Stimulated activated CD4-positive, alpha-beta T cell treated with anti-CD3 and anti-CD28 coated beads, Interleukin-15, amount 100 ng/mL, for 48 hours (primary cell): ENCODE measurements around the gene BIVM.

Source experiments
- DNase-seq, 2 donors: peaks; one replicate each; pipeline ENCODE4 v3.0.0-alpha.2; 2020; ENCODE audit warnings: low read depth in 2 of 2

The BIVM gene

DNA sequence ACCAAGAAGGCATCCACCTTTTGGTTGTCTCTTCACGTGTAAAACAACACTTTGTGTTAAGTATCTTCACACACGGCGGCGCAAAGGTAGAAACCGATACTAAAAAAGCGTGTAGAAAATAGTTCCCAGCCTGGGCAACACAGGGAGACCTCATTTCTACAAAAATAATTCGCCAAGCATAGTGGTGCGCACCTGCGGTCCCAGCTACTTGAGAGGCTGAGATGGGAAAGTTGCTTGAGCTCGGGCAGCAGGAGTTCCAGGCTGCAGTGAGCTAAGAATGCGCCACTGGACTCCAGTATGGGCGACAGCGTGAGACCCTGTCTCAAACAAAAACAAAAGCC is 46.3 kb downstream of the BIVM start:
- no peak for DNase-seq

DNA sequence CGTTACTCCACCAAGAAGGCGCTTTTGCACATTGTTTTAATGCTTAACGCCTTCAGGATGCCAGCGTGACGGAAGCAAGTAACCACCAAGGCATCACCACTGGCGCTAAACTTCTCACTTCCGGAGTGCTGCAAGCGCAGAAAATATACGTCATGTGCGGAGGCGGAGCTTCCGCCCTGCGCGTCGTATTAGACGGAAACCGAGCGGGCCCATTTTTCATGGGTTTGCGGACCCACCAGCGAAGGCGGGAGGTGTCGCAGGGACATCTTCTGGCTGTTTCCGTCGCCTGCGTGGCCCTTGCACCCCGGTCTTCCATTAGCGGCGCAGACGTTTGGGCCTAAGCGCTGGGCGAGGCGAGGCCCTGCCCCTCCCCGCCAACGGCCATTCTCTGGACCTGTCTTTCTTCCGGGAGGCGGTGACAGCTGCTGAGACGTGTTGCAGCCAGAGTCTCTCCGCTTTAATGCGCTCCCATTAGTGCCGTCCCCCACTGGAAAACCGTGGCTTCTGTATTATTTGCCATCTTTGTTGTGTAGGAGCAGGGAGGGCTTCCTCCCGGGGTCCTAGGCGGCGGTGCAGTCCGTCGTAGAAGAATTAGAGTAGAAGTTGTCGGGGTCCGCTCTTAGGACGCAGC is 46.8 kb downstream of the BIVM start, which contains the start of gene ERCC5:
TSS of gene ERCC5 (plus strand) at position 403 of the 631 bp plus-strand sequence. CDS start 235 bp downstream, outside the sequence.
- DNase-seq = peak; percentile 91 to 93

- DNase-seq = peak; percentile 17 to 24
These were observed 47.5 kb downstream of the BIVM start for GRCh38 chr13:102846261-102847015.

- DNase-seq = no peak
These were observed 48.6 kb downstream of the BIVM start for GRCh38 chr13:102847272-102848234.

DNA sequence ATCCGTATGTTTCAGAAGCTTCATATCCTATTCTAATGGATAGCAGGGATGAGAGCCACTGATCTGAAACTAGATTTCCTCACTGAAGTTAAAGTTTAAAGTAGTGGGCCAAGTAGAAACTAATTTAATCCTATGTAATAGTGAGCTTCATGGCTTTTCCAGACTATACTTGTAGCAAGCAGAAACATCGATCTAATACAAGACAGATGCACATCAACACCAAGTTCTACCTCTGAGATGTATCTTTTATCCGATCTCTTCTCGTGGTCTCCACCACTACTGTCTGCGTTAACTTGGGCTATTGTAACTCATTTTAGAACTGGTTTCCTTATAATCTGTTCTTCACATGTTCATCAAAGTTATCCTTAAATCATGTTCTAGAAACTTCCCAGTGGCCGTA is 50.0 kb downstream of the BIVM start:
- DNase-seq = no peak

DNA sequence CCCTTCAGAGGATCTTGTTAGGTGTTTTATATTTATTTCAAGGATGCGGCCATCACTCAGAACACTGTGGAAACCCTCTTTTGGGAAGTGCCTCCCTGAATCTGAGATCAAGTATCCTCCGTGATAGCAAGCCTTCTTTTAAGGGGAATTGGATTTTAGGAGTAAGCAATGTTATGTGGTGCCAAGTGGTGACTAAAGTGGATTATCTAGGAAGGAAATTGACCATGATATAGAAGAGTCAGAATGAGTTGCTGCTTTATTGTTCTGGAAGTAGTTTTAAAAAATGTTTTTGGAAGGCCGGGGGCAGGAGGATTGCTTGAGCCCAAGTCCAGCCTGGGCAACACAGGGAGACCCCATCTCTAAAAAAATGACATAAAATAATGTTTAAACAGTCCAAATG is 53.6 kb downstream of the BIVM start:
- no peak for DNase-seq

DNA sequence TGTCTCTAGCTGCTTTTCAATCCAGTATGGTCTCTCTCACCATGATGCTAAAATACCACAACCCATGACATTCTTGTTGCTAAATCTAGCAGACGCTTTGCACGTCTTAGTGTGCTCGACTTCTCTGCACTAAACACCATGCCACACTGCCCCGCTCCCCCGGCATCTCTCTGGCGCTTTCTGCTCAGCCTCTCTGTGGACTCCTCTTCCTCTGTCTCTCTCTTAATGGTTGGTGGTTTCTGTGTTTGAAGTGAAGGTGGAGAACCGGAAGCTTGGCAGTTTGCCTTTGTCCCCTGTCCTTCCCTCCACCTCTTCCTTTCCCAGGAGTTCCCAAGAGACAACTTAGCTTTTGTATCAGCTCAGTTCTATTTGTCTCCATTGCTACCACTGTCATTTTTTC is 55.8 kb downstream of the BIVM start:
- no peak for DNase-seq

DNA sequence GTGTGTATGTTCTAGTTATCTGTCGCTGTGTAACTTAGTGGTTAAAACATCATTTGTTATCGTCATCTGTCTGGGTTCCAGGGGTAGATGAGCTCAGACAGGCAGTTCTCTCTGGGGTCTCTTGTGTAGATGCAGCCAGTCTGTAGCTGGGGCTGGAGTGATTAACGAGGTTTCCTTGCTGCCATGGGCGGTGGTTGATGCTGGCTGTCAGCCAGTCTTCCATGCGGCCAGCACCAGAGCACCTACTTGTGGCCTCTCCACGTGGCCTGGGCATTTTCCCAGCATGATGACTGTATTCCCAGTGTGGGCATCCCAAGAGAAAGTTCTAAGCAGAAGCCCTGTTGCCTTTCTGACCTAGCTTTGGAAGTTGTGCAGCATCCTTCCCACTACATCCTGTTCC is 57.6 kb downstream of the BIVM start:
- no peak for DNase-seq

- no peak for DNase-seq
These were observed 63.8 kb downstream of the BIVM start for GRCh38 chr13:102862624-102863210.

DNA sequence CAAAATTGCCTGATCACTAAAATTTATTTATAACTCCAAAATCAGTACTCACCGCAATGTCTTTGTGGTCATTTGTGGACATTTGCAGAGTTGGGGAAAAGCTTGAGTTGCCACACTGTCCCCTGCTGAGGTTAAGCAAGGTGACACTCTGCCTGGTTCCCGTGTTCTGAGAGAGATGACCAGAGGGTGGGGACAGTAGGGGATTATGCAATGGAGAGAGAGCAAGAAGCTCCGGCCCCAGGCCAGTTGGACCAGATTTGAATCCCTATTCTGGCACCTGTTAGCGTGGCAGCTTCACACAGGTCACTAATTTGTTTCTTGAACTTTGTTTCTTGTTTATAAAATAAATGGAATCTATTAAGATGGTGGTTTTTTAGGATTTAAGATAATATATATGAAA is 64.7 kb downstream of the BIVM start:
- DNase-seq = no peak

- no peak for DNase-seq
These were observed 69.5 kb downstream of the BIVM start for GRCh38 chr13:102868366-102868936.

DNA sequence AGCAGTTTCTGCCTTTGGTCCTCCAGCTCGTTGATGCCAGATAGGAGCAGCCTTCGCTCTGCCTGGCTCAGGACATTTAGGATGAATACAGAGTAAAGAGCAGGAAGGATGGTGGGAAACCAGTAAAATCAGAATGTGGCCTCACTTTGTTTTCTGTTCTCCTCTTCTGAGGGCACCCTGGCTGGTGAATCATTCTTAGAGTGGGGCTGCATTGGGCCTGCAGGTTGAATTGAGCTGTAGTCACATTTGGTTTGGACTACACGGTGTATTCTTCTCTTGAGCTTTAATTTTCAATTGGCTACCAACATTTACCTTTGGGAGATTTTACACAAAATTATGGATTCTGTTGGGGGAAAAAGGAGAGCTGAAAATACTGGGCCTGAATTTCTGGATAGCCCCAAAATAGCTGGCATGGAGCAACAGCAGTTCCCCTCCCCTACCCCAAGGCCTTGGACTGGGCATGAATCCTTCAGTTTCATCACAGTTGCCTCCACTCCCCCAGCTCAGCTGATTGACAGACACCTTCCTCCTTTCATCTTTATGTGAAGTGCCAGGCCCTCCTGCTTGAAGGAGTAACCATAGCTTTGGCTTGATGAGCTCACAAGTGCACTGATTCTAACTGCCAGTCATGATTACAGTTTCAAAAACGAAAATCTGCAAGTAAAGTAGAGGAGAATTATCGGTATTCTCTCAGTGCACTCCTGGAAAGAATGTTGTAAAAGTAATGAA is 71.2 kb downstream of the BIVM start:
- DNase-seq = no peak

- peak; percentile 15 to 16 for DNase-seq
These were observed 71.9 kb downstream of the BIVM start for GRCh38 chr13:102870677-102871415.

- DNase-seq = no peak
These were observed 73.2 kb downstream of the BIVM start for GRCh38 chr13:102872131-102872530.

DNA sequence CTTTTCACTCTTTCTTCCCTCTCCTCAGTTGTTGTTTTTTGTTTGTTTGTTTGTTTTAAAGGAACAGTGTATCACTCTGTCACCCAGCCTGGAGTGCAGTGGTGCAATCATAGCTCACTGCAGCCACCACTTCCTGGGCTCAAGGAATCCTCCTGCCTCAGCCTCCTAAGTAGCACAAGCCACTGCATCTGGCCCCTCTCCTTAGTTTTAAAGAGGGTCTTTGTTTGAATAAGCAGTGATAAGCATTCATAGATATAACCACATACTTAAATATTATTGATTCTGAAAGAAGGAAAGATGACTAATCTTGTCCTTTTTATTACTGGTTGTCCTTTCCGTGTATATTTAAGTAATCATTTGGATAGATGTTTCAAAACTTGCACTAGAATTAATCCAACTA is 73.6 kb downstream of the BIVM start:
- DNase-seq = no peak

DNA sequence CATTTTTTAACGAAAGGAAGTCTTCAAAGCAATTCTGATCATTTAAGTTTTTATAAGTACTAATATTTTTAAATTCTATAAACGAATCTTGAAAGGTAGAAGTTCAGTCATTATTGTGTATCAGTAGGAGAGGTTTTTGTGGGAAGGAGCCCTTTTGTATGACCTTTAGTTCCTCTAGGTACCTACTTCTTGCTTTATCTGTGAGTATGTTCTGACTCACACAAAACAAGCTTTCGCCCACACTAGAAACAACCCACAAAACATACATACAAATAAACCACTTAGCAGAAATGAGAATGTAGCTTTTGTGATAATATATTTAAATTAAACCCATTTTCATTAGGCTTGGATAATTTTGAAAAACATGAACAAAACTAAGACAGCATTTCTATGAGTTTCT is 74.7 kb downstream of the BIVM start:
- no peak for DNase-seq

DNA sequence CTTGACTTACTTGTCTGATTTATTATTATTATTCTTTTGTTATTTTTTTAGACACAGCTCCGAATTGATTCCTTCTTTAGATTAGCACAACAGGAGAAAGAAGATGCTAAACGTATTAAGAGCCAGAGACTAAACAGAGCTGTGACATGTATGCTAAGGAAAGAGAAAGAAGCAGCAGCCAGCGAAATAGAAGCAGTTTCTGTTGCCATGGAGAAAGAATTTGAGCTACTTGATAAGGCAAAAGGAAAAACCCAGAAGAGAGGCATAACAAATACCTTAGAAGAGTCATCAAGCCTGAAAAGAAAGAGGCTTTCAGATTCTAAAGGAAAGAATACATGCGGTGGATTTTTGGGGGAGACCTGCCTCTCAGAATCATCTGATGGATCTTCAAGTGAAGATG is 76.3 kb downstream of the BIVM start:
- DNase-seq = no peak

- DNase-seq = no peak
These were observed 78.4 kb downstream of the BIVM start for GRCh38 chr13:102877303-102877702.

DNA sequence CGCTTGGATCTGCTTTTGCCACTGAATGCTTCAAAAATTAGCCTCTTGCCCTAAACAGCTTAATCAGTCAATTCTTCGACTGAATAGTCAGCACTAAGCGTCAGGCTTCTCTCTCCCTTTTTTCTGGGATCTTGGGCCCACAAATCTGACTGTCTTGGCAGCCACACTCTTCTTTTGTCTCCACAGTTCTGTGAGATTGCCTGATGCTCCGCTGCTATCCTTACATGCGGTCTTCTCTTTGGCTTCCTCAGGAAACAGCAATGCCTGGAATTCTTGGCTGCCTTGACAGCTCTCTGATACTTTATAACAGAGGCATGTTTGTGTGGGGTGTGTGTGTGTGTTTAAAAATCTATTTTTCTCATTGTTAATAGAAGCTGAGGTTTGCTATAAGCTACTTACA is 79.6 kb downstream of the BIVM start:
- no peak for DNase-seq

DNA sequence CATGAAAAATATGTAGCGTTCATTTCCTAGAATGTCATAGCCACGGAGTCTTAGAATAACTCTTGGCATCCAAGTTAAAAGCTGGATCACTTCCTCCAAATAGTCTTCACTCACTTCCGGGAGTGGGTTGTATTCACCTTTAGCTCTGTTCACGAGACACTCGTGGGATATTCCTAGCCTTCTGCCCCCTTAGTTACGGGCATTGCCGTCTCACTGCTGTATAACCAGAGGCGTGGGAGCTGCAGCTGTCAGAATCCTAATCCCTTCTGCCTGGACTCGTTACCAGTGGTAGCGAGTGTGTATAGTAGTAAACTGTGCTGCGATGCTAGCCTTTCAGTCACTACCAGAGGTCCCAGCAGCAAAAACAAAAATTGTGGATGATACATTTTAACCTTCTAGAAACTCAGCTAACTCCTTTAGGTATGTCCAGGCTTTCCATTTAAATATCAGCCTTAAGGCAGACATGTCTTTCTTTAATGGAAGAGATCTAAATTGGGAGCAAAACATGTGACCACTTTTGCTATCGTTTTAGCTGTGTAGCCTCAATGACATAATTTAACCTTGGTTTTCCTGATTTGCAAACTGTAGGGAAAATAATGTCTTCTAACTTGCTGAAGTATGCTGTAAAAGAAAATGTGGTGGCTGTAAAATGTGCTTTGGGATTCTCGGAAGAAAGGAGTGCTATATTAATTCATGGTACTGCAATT is 81.0 kb downstream of the BIVM start:
- DNase-seq = no peak
